ENCODE results near the gene TOMM70.

DNA sequence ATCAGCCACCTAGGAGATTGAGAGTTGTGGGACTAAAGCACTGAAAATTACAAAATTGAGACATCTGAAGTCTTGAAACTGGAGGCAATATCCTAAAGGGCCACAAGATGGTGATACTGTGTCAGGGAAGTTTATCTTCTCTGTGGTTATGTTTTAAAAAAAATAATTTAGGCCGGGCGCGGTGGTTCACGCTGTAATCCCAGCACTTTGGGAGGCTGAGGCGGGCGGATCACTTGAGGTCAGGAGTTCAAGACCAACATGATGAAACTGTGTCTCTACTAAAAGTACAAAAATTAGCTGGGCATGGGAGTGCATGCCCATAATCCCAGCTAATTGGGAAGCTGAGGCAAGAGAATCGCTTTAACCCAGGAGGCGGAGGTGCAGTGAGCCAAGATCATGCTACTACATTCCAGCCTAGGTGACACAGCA, 84.2 kb downstream of the TOMM70 start:
- TF ChIP-seq POLR2A (IDR thresholded peaks at IDR 0.05; ENCODE audit: low read depth, low read length) (no peak), POLR2AphosphoS5 (IDR thresholded peaks at IDR 0.05; ENCODE audit: low read depth, low read length) (no peak), TAF1 (IDR thresholded peaks at IDR 0.05; ENCODE audit: borderline replicate concordance, low read depth, low read length) (no peak)

All from GM12892 (cell line).